ENCODE measurements around the gene HSD17B1. TPM values are rescaled to one million over a fixed set of nuclear protein-coding genes. Genes with fewer than 3 reads are reported as not detected.

Gene HSD17B1
- total and polyA plus RNA-seq, 2 of the 13 experiments (the other 11 are each of a cell fraction or from before 2014, with no cell fraction given) = 0.54 to 0.93 TPM

GRCh38 chr17:42519546-42520491 is 32.9 kb upstream of the HSD17B1 start (continued):
- TF ChIP-seq ZNF781 (CRISPR knock-in tag; IDR thresholded peaks at IDR 0.05; ENCODE audit: borderline replicate concordance, not compliant biosample characterization) (no peak), HDAC1 (CRISPR knock-in tag; IDR thresholded peaks at IDR 0.05) (no peak), SOX5 (CRISPR knock-in tag; IDR thresholded peaks at IDR 0.05; ENCODE audit: borderline replicate concordance) (no peak), ZNF446 (CRISPR knock-in tag; IDR thresholded peaks at IDR 0.05) (no peak), ISL2 (CRISPR knock-in tag; IDR thresholded peaks at IDR 0.05) (0 out of 2 replicates have a peak, but pooled peaks have one; percentile 29), PHB2 (IDR thresholded peaks at IDR 0.05; ENCODE audit: partially characterized antibody) (no peak), SIX1 (CRISPR knock-in tag; IDR thresholded peaks at IDR 0.05; ENCODE audit: borderline replicate concordance) (no peak), ZNF564 (CRISPR knock-in tag; IDR thresholded peaks at IDR 0.05) (no peak), BRF2 (CRISPR knock-in tag; IDR thresholded peaks at IDR 0.05) (no peak), USF2 (IDR thresholded peaks at IDR 0.05; ENCODE audit: low read depth, low read length) (peak; percentile 58; the same call in 1 of the 2 replicates), USF2 (CRISPR knock-in tag; IDR thresholded peaks at IDR 0.05; ENCODE audit: borderline replicate concordance) (peak; percentile 69), ZSCAN22 (CRISPR knock-in tag; IDR thresholded peaks at IDR 0.05) (no peak), HIVEP1 (CRISPR knock-in tag; IDR thresholded peaks at IDR 0.05) (no peak), ZNF512 (CRISPR knock-in tag; IDR thresholded peaks at IDR 0.05) (no peak), JUNB (CRISPR knock-in tag; IDR thresholded peaks at IDR 0.05; ENCODE audit: borderline replicate concordance) (no peak), ONECUT2 (CRISPR knock-in tag; IDR thresholded peaks at IDR 0.05) (no peak), RARG (CRISPR knock-in tag; IDR thresholded peaks at IDR 0.05; ENCODE audit: low read depth) (no peak), PHF21A (CRISPR knock-in tag; IDR thresholded peaks at IDR 0.05) (peak; percentile 52; the same call in 1 of the 2 replicates), ADNP (CRISPR knock-in tag; IDR thresholded peaks at IDR 0.05) (no peak), THAP9 (CRISPR knock-in tag; IDR thresholded peaks at IDR 0.05; ENCODE audit: borderline replicate concordance) (no peak), ZNF556 (CRISPR knock-in tag; IDR thresholded peaks at IDR 0.05; ENCODE audit: borderline replicate concordance) (no peak), SNAI1 (CRISPR knock-in tag; IDR thresholded peaks at IDR 0.05; ENCODE audit: borderline replicate concordance) (no peak)
